Endothelial cell of umbilical vein (primary cell): Measurements from ENCODE around the gene ARHGEF28. TPM values are rescaled to one million over a fixed set of nuclear protein-coding genes. Genes with fewer than 3 reads are reported as not detected.

Experiments
- BruUV-seq: library from RNA; stranded (reverse); fragments of 400-500 nt; replicated peaks from 2 replicates; lab custom pipeline; 2021; lab: Mats Ljungman, UMichigan
- CTCF ChIA-PET: fragments of 300-600, 350-600 bp; sonication (Branson Sonifier 250); formaldehyde crosslinking; loops from one replicate; lab custom pipeline; 2021; ENCODE audit warnings: antibody characterized with exemption, inconsistent platforms; lab: Charles Lee
- POLR2A ChIA-PET: fragments of 300-600, 350-600 bp; sonication (Branson Sonifier 250); formaldehyde crosslinking; loops from one replicate; lab custom pipeline; 2021; ENCODE audit warnings: antibody characterized with exemption, inconsistent platforms; lab: Charles Lee
- DNase-seq: peaks from one replicate; pipeline ENCODE4 v3.0.0-alpha.2; 2011; ENCODE audit warnings: low read depth, low spot score
- FAIRE-seq: peaks from 2 replicates; lab custom pipeline; 2011; peaks lifted over from hg19 to GRCh38; lab: Jason Lieb, UNC
- H2AFZ ChIP-seq: 2 replicates; pipeline ENCODE4 v1.6.0; 2012; ENCODE audit warnings: low read depth, low read length, control low read depth, inconsistent platforms
- H3K27ac ChIP-seq: 2 replicates; pipeline ENCODE4 v1.5.1; 2011; ENCODE audit warnings: low read depth, mild to moderate bottlenecking, control low read depth, low read length, moderate library complexity; ENCODE audit not compliant: insufficient read depth
- H3K27me3 ChIP-seq, 2 experiments: 2 replicates each; pipeline versions ENCODE4 v1.6.0 to v1.6.1; 2011; ENCODE audit warnings: low read length in 2 of 2, mixed read lengths in 1 of 2; ENCODE audit not compliant: control insufficient read depth in 2 of 2, insufficient read depth in 2 of 2
- H3K36me3 ChIP-seq, 2 experiments: 2 replicates in 1 of 2; 3 replicates in 1 of 2; pipeline ENCODE4 v1.5.1; 2011; ENCODE audit warnings: low read length in 2 of 2, mild to moderate bottlenecking in 1 of 2, moderate library complexity in 1 of 2; ENCODE audit not compliant: control insufficient read depth in 2 of 2, insufficient read depth in 2 of 2; ENCODE audit errors: extremely low read depth in 1 of 2
- H3K4me1 ChIP-seq: 3 replicates; pipeline ENCODE4 v1.5.1; 2011; ENCODE audit warnings: mild to moderate bottlenecking, low read length; ENCODE audit not compliant: control insufficient read depth, insufficient read depth; ENCODE audit errors: extremely low read depth
- H3K4me2 ChIP-seq: 2 replicates; pipeline ENCODE4 v1.6.1; 2011; ENCODE audit warnings: low read length, control low read depth, mixed read lengths; ENCODE audit not compliant: insufficient read depth
- H3K4me3 ChIP-seq, 3 experiments: fragments of 200-600 bp in 1 of 3; sonication (generic), shearing (Covaris generic) in 1 of 3; replicated peaks in 1 of 3; 2 replicates each; pipeline ENCODE4 v1.5.1; 2011 to 2016; ENCODE audit warnings: control low read depth in 3 of 3, low read length in 3 of 3, mild to moderate bottlenecking in 2 of 3, inconsistent platforms in 1 of 3, low read depth in 1 of 3, moderate library complexity in 1 of 3; ENCODE audit not compliant: insufficient read depth in 1 of 3
- H3K79me2 ChIP-seq: 2 replicates; pipeline ENCODE4 v1.6.0; 2012; ENCODE audit warnings: low read length, inconsistent platforms; ENCODE audit not compliant: control insufficient read depth, insufficient read depth
- H3K9ac ChIP-seq: replicated peaks from 2 replicates; pipeline ENCODE3; 2011; ENCODE audit warnings: low read length, control low read depth; ENCODE audit not compliant: insufficient read depth; ENCODE audit errors: extremely low read depth
- H3K9me1 ChIP-seq: replicated peaks from 3 replicates; pipeline ENCODE4 v1.6.0; 2011; ENCODE audit warnings: mild to moderate bottlenecking, low read length; ENCODE audit not compliant: control insufficient read depth, insufficient read depth; ENCODE audit errors: extremely low read depth
- H3K9me3 ChIP-seq: replicated peaks from 2 replicates; pipeline ENCODE4 v1.5.1; 2012; ENCODE audit warnings: low read length, inconsistent platforms; ENCODE audit not compliant: control insufficient read depth, insufficient read depth
- H4K20me1 ChIP-seq: replicated peaks from 2 replicates; pipeline ENCODE3; 2011; ENCODE audit warnings: mild to moderate bottlenecking, low read length; ENCODE audit not compliant: control insufficient read depth, insufficient read depth; ENCODE audit errors: extremely low read depth
- CTCF ChIP-seq, 2 donors: IDR thresholded peaks; 1 replicate in 1 of 2; 2 replicates in 1 of 2; pipeline ENCODE4 v1.5.1; 2011; ENCODE audit warnings: low read length in 2 of 2, mild to moderate bottlenecking in 2 of 2, moderate library complexity in 2 of 2, control low read depth in 1 of 2, inconsistent platforms in 1 of 2, low read depth in 1 of 2; ENCODE audit not compliant: insufficient read depth in 1 of 2; ENCODE audit errors: extremely low read depth in 1 of 2
- EZH2 ChIP-seq: IDR thresholded peaks from 2 replicates; pipeline ENCODE4 v1.6.1; 2012; ENCODE audit warnings: borderline replicate concordance, low read depth, mild to moderate bottlenecking, moderate library complexity, low read length, inconsistent platforms; ENCODE audit not compliant: severe bottlenecking
- FOS ChIP-seq: IDR thresholded peaks from 2 replicates; pipeline ENCODE4 v1.6.1; 2011; ENCODE audit warnings: mild to moderate bottlenecking, low read length, moderate library complexity, borderline replicate concordance; ENCODE audit not compliant: insufficient read depth
- GATA2 ChIP-seq: IDR thresholded peaks from 2 replicates; pipeline ENCODE4 v1.7.0; 2011; ENCODE audit warnings: low read depth, mild to moderate bottlenecking, moderate library complexity, mixed read lengths, low read length; ENCODE audit not compliant: insufficient read length, insufficient read depth
- JUN ChIP-seq: IDR thresholded peaks from 2 replicates; pipeline ENCODE4 v1.6.1; 2011; ENCODE audit warnings: borderline replicate concordance, low read depth; ENCODE audit not compliant: insufficient read length, insufficient read depth
- MYC ChIP-seq: IDR thresholded peaks from one replicate; pipeline ENCODE4 v1.6.1; 2011; ENCODE audit warnings: mild to moderate bottlenecking, low read depth, low read length
- POLR2A ChIP-seq: IDR thresholded peaks from 2 replicates; pipeline ENCODE4 v1.6.1; 2012; ENCODE audit warnings: low read depth, mild to moderate bottlenecking, control low read depth, low read length
- POLR2AphosphoS5 ChIP-seq: IDR thresholded peaks from 2 replicates; pipeline ENCODE4 v1.6.1; 2012; ENCODE audit warnings: low read depth, mild to moderate bottlenecking, control low read depth, low read length, moderate library complexity; ENCODE audit not compliant: insufficient read depth
- dilution Hi-C: fragments of 300-500 bp; cut with MboI; formaldehyde crosslinking; loops from one replicate; pipeline ENCODE4 v1.15.0; 2019; ENCODE audit warnings: low sequenced_read_pairs; ENCODE audit not compliant: extremely low pct_ligation_motif_present
- intact Hi-C: fragments of 100-400 bp; cut with micrococcal nuclease; formaldehyde crosslinking; loops from one replicate; pipeline ENCODE4 v1.10.0; 2022
- polyA plus RNA-seq, 4 experiments: library from polyadenylated mRNA; depleted of rRNA in 3 of 4; stranded (reverse) in 3 of 4; unstranded in 1 of 4; fragments of >200 nt; gene quantifications; 2 replicates each; pipeline versions ENCODE4 v1.2.1 to v1.2.3, GENCODE V29; 2011 to 2012; ENCODE audit warnings: missing spikeins in 1 of 4
- total RNA-seq: library from RNA; stranded (reverse); gene quantifications from 2 replicates; pipeline ENCODE4 v1.2.3, GENCODE V29; 2021
- TF ChIP-seq, protein P1 (sequence below): IDR thresholded peaks from 2 replicates; pipeline ENCODE4 v1.6.1; 2011; ENCODE audit not compliant: insufficient read depth, insufficient read length

The ARHGEF28 gene
- total and polyA plus RNA-seq, 2 donors (not counting 3 experiments of a cell fraction or from before 2014, with no cell fraction given): 29.5 to 108 TPM

DNA sequence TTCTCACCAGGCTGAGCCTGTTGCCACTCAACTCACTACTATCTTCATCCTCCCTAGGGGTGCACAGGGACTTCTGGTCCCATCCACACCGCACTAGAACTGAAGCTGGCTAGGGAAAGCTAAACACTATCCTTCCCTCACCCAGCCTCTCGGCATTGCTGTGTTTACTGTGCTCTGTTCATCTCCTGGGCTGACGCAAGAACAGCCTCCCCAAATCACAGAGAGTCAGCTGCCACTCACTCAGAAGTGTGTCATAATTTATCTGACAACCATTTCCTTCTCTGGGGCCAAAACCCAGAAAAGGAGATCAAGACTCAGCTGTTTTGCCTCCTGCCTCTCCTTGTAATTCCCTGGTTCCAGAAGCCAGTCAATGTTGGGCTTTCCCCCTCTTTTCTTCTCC lies 92.8 kb downstream of the ARHGEF28 start:
- DNase-seq (no peak), FAIRE-seq (no peak)
- no peaks in the 10 kb centered on the region for H3K9me1 ChIP-seq
- no peak overlapping the region for H3K4me2 ChIP-seq
- no peaks in the 10 kb centered on the region for H4K20me1 ChIP-seq
- BruUV-seq: no TSS peak
- dilution Hi-C loops: no loop called here
- H3K36me3 ChIP-seq: peaks cover 10 to 14% of the 10 kb centered on the region in 2 experiments
- no peaks in the 10 kb centered on the region for H3K27me3 ChIP-seq
- no peak overlapping the region for H2AFZ ChIP-seq
- intact Hi-C loops: no loop called here
- ChIA-PET CTCF (interaction anchor here (1.2 kb wide), 3 partner anchors 12 to 128 kb away, joined by 3 to 6 read pairs (median 4); no protein-coding TSS in a partner anchor), POLR2A (no interaction called here)
- TF ChIP-seq EZH2: no peak
- TF ChIP-seq, protein P1, sequence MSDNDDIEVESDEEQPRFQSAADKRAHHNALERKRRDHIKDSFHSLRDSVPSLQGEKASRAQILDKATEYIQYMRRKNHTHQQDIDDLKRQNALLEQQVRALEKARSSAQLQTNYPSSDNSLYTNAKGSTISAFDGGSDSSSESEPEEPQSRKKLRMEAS: no peak
- TF ChIP-seq GATA2: no peak
- no peak for TF ChIP-seq JUN
- no peak for TF ChIP-seq POLR2AphosphoS5
- TF ChIP-seq FOS: no peak
- TF ChIP-seq POLR2A: no peak
- no peak for TF ChIP-seq MYC
- no peak for TF ChIP-seq CTCF (IDR thresholded peaks at IDR 0.05; ENCODE audit: extremely low read depth in 1 of 2, insufficient read depth in 1 of 2, low read depth in 1 of 2, low read length in 2 of 2)
- H3K4me1 ChIP-seq: peaks cover 26% of the 10 kb centered on the region
- no peak overlapping the region for H3K9ac ChIP-seq
- H3K27ac ChIP-seq: no peak overlapping the region
- H3K9me3 ChIP-seq: no peaks in the 10 kb centered on the region
- H3K4me3 ChIP-seq: no peak overlapping the region
- peaks cover 83% of the 10 kb centered on the region for H3K79me2 ChIP-seq
